B cell (primary cell): Measurements from ENCODE around the gene LGI2. TPM values are rescaled to one million over a fixed set of nuclear protein-coding genes. Genes with fewer than 3 reads are reported as not detected.
A peak's percentile ranks its signal among the peaks of the same experiment; 100 is the strongest.

ENCODE experiments used
- ATAC-seq: fragments of 200-7000 bp; cut with Tn5 transposase; one replicate; pipeline ENCODE4 v1.10.0; 2021; ENCODE audit warnings: low read depth, mild to moderate bottlenecking, moderate number of reproducible peaks, moderate library complexity
- CTCF ChIA-PET: fragments of 350-600 bp; sonication (Branson Sonifier 250); formaldehyde crosslinking; loops from one replicate; lab custom pipeline; 2021; ENCODE audit warnings: antibody characterized with exemption, inconsistent platforms; lab: Charles Lee
- POLR2A ChIA-PET: fragments of 350-600 bp; sonication (Branson Sonifier 250); formaldehyde crosslinking; loops from one replicate; lab custom pipeline; 2021; ENCODE audit warnings: antibody characterized with exemption; lab: Charles Lee
- DNase-seq: peaks from one replicate; pipeline ENCODE4 v3.0.0; 2013
- H2AFZ ChIP-seq: 2 replicates; pipeline ENCODE4 v1.6.1; 2012; ENCODE audit warnings: mild to moderate bottlenecking, low read depth, low read length; ENCODE audit not compliant: insufficient read depth, poor library complexity, severe bottlenecking
- H3K27ac ChIP-seq, 2 donors: 1 replicate in 1 of 2; 2 replicates in 1 of 2; pipeline ENCODE4 v1.5.1; 2012 to 2013; ENCODE audit warnings: low read length in 2 of 2, mild to moderate bottlenecking in 2 of 2, moderate library complexity in 1 of 2
- H3K27me3 ChIP-seq, 4 experiments: fragments of 200-600 bp in 1 of 4; sonication (generic) in 1 of 4; replicated peaks in 1 of 4; 1 replicate in 2 of 4; 2 replicates in 2 of 4; pipeline versions ENCODE4 v1.6.1 to v1.7.0; 2013 to 2016; ENCODE audit warnings: low read length in 3 of 4, mild to moderate bottlenecking in 2 of 4, mixed read lengths in 1 of 4, moderate library complexity in 1 of 4; ENCODE audit not compliant: insufficient read depth in 4 of 4, control insufficient read depth in 3 of 4; ENCODE audit errors: control extremely low read depth in 1 of 4
- H3K36me3 ChIP-seq, 2 experiments: replicated peaks in 1 of 2; 1 replicate in 1 of 2; 2 replicates in 1 of 2; pipeline versions ENCODE4 v1.6.1 to v1.7.1; 2013; ENCODE audit warnings: low read length in 1 of 2; ENCODE audit not compliant: insufficient read depth in 2 of 2, control insufficient read depth in 1 of 2; ENCODE audit errors: control extremely low read depth in 1 of 2, extremely low read depth in 1 of 2
- H3K4me1 ChIP-seq, 2 donors: fragments of 200-600 bp in 1 of 2; sonication (generic) in 1 of 2; 1 replicate in 1 of 2; 2 replicates in 1 of 2; pipeline versions ENCODE4 v1.5.1 to v1.6.1; 2013 to 2017; ENCODE audit warnings: low read length in 2 of 2; ENCODE audit not compliant: control insufficient read depth in 2 of 2, insufficient read depth in 2 of 2
- H3K4me2 ChIP-seq: replicated peaks from 2 replicates; pipeline ENCODE3; 2012; ENCODE audit warnings: mild to moderate bottlenecking, low read depth, low read length; ENCODE audit not compliant: poor library complexity, severe bottlenecking
- H3K4me3 ChIP-seq, 5 experiments: fragments of 200-600 bp in 1 of 5; sonication (generic) in 1 of 5; 1 replicate in 3 of 5; 2 replicates in 2 of 5; pipeline versions ENCODE4 v1.5.1 to v1.7.0; 2011 to 2016; ENCODE audit warnings: low read length in 4 of 5, mild to moderate bottlenecking in 4 of 5, low read depth in 2 of 5, control low read depth in 1 of 5, moderate library complexity in 1 of 5; ENCODE audit not compliant: insufficient read depth in 1 of 5; ENCODE audit errors: control extremely low read depth in 1 of 5, extremely low read depth in 1 of 5
- H3K79me2 ChIP-seq: fragments of 200-600 bp; sonication (generic); one replicate; pipeline ENCODE4 v1.6.0; 2016; ENCODE audit warnings: low read length; ENCODE audit not compliant: control insufficient read depth, insufficient read depth
- H3K9ac ChIP-seq: fragments of 200-600 bp; sonication (generic); 2 replicates; pipeline ENCODE4 v1.6.1; 2017; ENCODE audit warnings: mild to moderate bottlenecking, low read length, moderate library complexity
- H3K9me3 ChIP-seq, 3 donors: one replicate each; pipeline versions ENCODE4 v1.6.1 to v1.7.1; 2013; ENCODE audit warnings: low read length in 2 of 3; ENCODE audit not compliant: control insufficient read depth in 2 of 3, insufficient read depth in 1 of 3; ENCODE audit errors: control extremely low read depth in 1 of 3
- H4K20me1 ChIP-seq: 2 replicates; pipeline ENCODE4 v1.6.0; 2012; ENCODE audit warnings: mild to moderate bottlenecking, low read length; ENCODE audit not compliant: insufficient read depth, control insufficient read depth, poor library complexity, severe bottlenecking
- H3K27ac Mint-ChIP-seq: one replicate; pipeline ENCODE4 v1.8.0; 2021; ENCODE audit warnings: mixed read lengths
- H3K27me3 Mint-ChIP-seq: one replicate; pipeline ENCODE4 v1.8.0; 2021; ENCODE audit warnings: mixed read lengths
- H3K4me1 Mint-ChIP-seq: one replicate; pipeline ENCODE4 v1.8.0; 2021; ENCODE audit warnings: mixed read lengths
- H3K4me3 Mint-ChIP-seq: one replicate; pipeline ENCODE4 v1.8.0; 2021; ENCODE audit warnings: mixed read lengths
- H3K9me3 Mint-ChIP-seq: one replicate; pipeline ENCODE4 v1.8.0; 2022; ENCODE audit warnings: mixed read lengths; ENCODE audit not compliant: insufficient read depth
- CTCF ChIP-seq: fragments of 200-600 bp; IDR thresholded peaks from one replicate; pipeline ENCODE4 v1.8.0; 2022; ENCODE audit warnings: antibody characterized with exemption, mild to moderate bottlenecking
- EZH2 ChIP-seq: IDR thresholded peaks from 2 replicates; pipeline ENCODE4 v1.6.1; 2012; ENCODE audit warnings: borderline replicate concordance, low read depth, mild to moderate bottlenecking, moderate library complexity, low read length; ENCODE audit not compliant: insufficient read depth, poor library complexity, severe bottlenecking
- WGBS: methylation state at CpG from one replicate; pipeline ENCODE4 v1.1.5; 2013; ENCODE audit warnings: missing lambda C conversion rate; ENCODE audit not compliant: insufficient coverage; 5-methylcytosine and 5-hydroxymethylcytosine counted together
- intact Hi-C: fragments of 100-400 bp; cut with micrococcal nuclease; formaldehyde crosslinking; loops from one replicate; pipeline ENCODE4 v1.10.0; 2022
- polyA plus RNA-seq: library from polyadenylated mRNA; depleted of rRNA; stranded (reverse); fragments of >200 nt; gene quantifications from 2 replicates; pipeline ENCODE4 v1.2.3, GENCODE V29; 2012
- total RNA-seq, 2 donors: library from RNA; stranded (reverse); fragments of 120-200 nt in 1 of 2; gene quantifications; 1 replicate in 1 of 2; 2 replicates in 1 of 2; pipeline versions ENCODE4 v1.2.3 to v1.2.4, GENCODE V29; 2013 to 2022

LGI2 gene
- total and polyA plus RNA-seq, 2 donors (not counting 1 experiment from before 2014, with no cell fraction given): not detected

GRCh38 chr4:25029479-25030276 lies 1.1 kb downstream of the LGI2 start:
- H3K79me2 ChIP-seq: no peaks in the 10 kb centered on the region
- intact Hi-C loops: no loop called here
- H3K9ac ChIP-seq: no peak overlapping the region
- Mint-ChIP-seq H3K4me3 (peak overlapping the region; percentile 38), H3K27ac (no peak overlapping the region), H3K27me3 (peaks cover 63% of the 10 kb centered on the region), H3K4me1 (peaks cover 5% of the 10 kb centered on the region), H3K9me3 (peaks cover 2% of the 10 kb centered on the region)
- peaks cover 0 to 6% of the 10 kb centered on the region in 2 donors for H3K4me1 ChIP-seq
- no peaks in the 10 kb centered on the region for H4K20me1 ChIP-seq
- 32% methylated on average over 18 of the region's 19 CpGs for WGBS
- H2AFZ ChIP-seq: no peak overlapping the region
- peak overlapping the region; percentile 28 for H3K4me2 ChIP-seq
- peaks cover 0 to 2% (median 0%) of the 10 kb centered on the region in 3 donors for H3K9me3 ChIP-seq
- H3K36me3 ChIP-seq: no peaks in the 10 kb centered on the region
- ChIA-PET POLR2A (no interaction called here), CTCF (no interaction called here)
- no peak overlapping the region for H3K4me3 ChIP-seq
- H3K27ac ChIP-seq: no peak overlapping the region
- DNase-seq (no peak), ATAC-seq (no peak)
- TF ChIP-seq EZH2 (no peak), CTCF (no peak)
- H3K27me3 ChIP-seq: peaks cover 0 to 40% (median 18%) of the 10 kb centered on the region in 4 experiments

GRCh38 chr4:25028851-25029250 lies 1.9 kb downstream of the LGI2 start:
- ATAC-seq: no peak
- no peak overlapping the region for H3K27ac ChIP-seq
- H3K9me3 ChIP-seq: peaks cover 0 to 2% (median 0%) of the 10 kb centered on the region in 3 donors
- H3K79me2 ChIP-seq: no peaks in the 10 kb centered on the region
- H3K4me3 ChIP-seq: no peak overlapping the region
- peaks cover 0 to 40% (median 18%) of the 10 kb centered on the region in 4 experiments for H3K27me3 ChIP-seq
- no peak for DNase-seq
- ChIA-PET POLR2A (no interaction called here), CTCF (no interaction called here)
- Mint-ChIP-seq H3K27ac (no peak overlapping the region), H3K4me3 (no peak overlapping the region), H3K27me3 (peaks cover 63% of the 10 kb centered on the region), H3K4me1 (peaks cover 5% of the 10 kb centered on the region), H3K9me3 (no peaks in the 10 kb centered on the region)
- H3K4me2 ChIP-seq: no peak overlapping the region
- H3K9ac ChIP-seq: no peak overlapping the region
- peaks cover 0 to 6% of the 10 kb centered on the region in 2 donors for H3K4me1 ChIP-seq
- H2AFZ ChIP-seq: no peak overlapping the region
- 83% methylated on average over 1 of the region's 3 CpGs for WGBS
- no peaks in the 10 kb centered on the region for H4K20me1 ChIP-seq
- H3K36me3 ChIP-seq: no peaks in the 10 kb centered on the region
- intact Hi-C loops: no loop called here
- TF ChIP-seq EZH2 (no peak), CTCF (no peak)
